ENCODE measurements around the gene GLYR1. TPM values are rescaled to one million over a fixed set of nuclear protein-coding genes. Genes with fewer than 3 reads are reported as not detected.

Gene GLYR1
- total RNA-seq, 2 donors from 2014 or later = 99.3 to 108 TPM

GRCh38 chr16:4811773-4812172 lies 35.3 kb downstream of the GLYR1 start:
- no peak overlapping the region for H3K4me3 ChIP-seq (ENCODE audit: low read length)
- H3K27me3 ChIP-seq (ENCODE audit: control insufficient read depth, insufficient read depth, low read length, poor library complexity, severe bottlenecking) = no peaks in the 10 kb centered on the region
- Mint-ChIP-seq H3K9me3 (no peaks in the 10 kb centered on the region), H3K4me3 (no peak overlapping the region), H3K27ac (no peak overlapping the region), H3K27me3 (ENCODE audit: insufficient read depth) (no peaks in the 10 kb centered on the region), H3K36me3 (ENCODE audit: low read depth) (peaks cover 61% of the 10 kb centered on the region), H3K4me1 (no peaks in the 10 kb centered on the region)
- peaks cover 74% of the 10 kb centered on the region for H3K36me3 ChIP-seq (ENCODE audit: control insufficient read depth, insufficient read depth, low read length)
- DNase-seq = no peak
- no peak overlapping the region for H3K9ac ChIP-seq (ENCODE audit: extremely low read depth, low read length, poor library complexity, severe bottlenecking)
- no peaks in the 10 kb centered on the region for H3K9me3 ChIP-seq (ENCODE audit: control insufficient read depth, low read length)
- TF ChIP-seq, protein P1, sequence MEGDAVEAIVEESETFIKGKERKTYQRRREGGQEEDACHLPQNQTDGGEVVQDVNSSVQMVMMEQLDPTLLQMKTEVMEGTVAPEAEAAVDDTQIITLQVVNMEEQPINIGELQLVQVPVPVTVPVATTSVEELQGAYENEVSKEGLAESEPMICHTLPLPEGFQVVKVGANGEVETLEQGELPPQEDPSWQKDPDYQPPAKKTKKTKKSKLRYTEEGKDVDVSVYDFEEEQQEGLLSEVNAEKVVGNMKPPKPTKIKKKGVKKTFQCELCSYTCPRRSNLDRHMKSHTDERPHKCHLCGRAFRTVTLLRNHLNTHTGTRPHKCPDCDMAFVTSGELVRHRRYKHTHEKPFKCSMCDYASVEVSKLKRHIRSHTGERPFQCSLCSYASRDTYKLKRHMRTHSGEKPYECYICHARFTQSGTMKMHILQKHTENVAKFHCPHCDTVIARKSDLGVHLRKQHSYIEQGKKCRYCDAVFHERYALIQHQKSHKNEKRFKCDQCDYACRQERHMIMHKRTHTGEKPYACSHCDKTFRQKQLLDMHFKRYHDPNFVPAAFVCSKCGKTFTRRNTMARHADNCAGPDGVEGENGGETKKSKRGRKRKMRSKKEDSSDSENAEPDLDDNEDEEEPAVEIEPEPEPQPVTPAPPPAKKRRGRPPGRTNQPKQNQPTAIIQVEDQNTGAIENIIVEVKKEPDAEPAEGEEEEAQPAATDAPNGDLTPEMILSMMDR (conservative IDR thresholded peaks at IDR 0.05) = no peak
- WGBS, 2 experiments (ENCODE audit: insufficient coverage in 1 of 2, insufficient read length in 1 of 2) = 93 to 96% methylated on average over 4 to 9 of the region's 9 CpGs
- no peaks in the 10 kb centered on the region for H3K4me1 ChIP-seq (ENCODE audit: control insufficient read depth, insufficient read depth, low read length)
- H3K27ac ChIP-seq (ENCODE audit: low read depth, low read length) = no peak overlapping the region

DNA sequence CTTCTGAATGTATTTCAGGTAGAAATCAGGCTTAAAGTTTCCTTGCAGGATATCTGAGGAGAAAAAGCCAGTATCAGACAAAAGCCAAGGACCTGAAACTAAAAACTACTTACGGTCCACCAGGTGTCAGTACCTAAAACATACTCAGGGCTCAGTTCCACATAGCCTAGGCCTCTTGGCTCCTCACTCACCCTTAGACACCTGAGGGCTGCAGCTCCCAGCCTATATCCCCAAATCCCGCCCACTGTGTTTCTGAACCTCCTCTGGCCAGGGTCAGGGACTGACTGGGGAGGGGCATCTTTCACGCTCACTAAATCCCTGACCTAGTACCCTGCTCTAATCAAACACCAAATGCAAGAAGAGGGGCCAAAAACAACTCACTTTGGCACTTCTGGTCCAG lies 35.8 kb downstream of the GLYR1 start:
- Histone ChIP-seq H3K4me3 (ENCODE audit: low read length) (no peak overlapping the region), H3K27ac (ENCODE audit: low read depth, low read length) (no peak overlapping the region), H3K9ac (ENCODE audit: extremely low read depth, low read length, poor library complexity, severe bottlenecking) (no peak overlapping the region), H3K36me3 (ENCODE audit: control insufficient read depth, insufficient read depth, low read length) (peaks cover 74% of the 10 kb centered on the region), H3K4me1 (ENCODE audit: control insufficient read depth, insufficient read depth, low read length) (no peaks in the 10 kb centered on the region), H3K9me3 (ENCODE audit: control insufficient read depth, low read length) (no peaks in the 10 kb centered on the region), H3K27me3 (ENCODE audit: control insufficient read depth, insufficient read depth, low read length, poor library complexity, severe bottlenecking) (no peaks in the 10 kb centered on the region)
- H3K4me1 Mint-ChIP-seq = no peaks in the 10 kb centered on the region
- 92% methylated on average over 2 to 3 of the region's 3 CpGs for WGBS, 2 experiments (ENCODE audit: insufficient coverage in 1 of 2, insufficient read length in 1 of 2)
- no peaks in the 10 kb centered on the region for H3K27me3 Mint-ChIP-seq (ENCODE audit: insufficient read depth)
- H3K9me3 Mint-ChIP-seq = no peaks in the 10 kb centered on the region
- H3K27ac Mint-ChIP-seq = no peak overlapping the region
- H3K36me3 Mint-ChIP-seq (ENCODE audit: low read depth) = peaks cover 60% of the 10 kb centered on the region
- TF ChIP-seq, protein P1 (conservative IDR thresholded peaks at IDR 0.05) = no peak
- H3K4me3 Mint-ChIP-seq = no peak overlapping the region
- DNase-seq = no peak

GRCh38 chr16:4806280-4806679 lies 40.8 kb downstream of the GLYR1 start:
- Mint-ChIP-seq H3K27ac (no peak overlapping the region), H3K4me3 (no peak overlapping the region), H3K4me1 (peaks cover 9% of the 10 kb centered on the region), H3K27me3 (ENCODE audit: insufficient read depth) (no peaks in the 10 kb centered on the region), H3K36me3 (ENCODE audit: low read depth) (peaks cover 37% of the 10 kb centered on the region), H3K9me3 (no peaks in the 10 kb centered on the region)
- DNase-seq = no peak
- peaks cover 47% of the 10 kb centered on the region for H3K36me3 ChIP-seq (ENCODE audit: control insufficient read depth, insufficient read depth, low read length)
- H3K9me3 ChIP-seq (ENCODE audit: control insufficient read depth, low read length) = no peaks in the 10 kb centered on the region
- no peaks in the 10 kb centered on the region for H3K27me3 ChIP-seq (ENCODE audit: control insufficient read depth, insufficient read depth, low read length, poor library complexity, severe bottlenecking)
- peaks cover 5% of the 10 kb centered on the region for H3K4me1 ChIP-seq (ENCODE audit: control insufficient read depth, insufficient read depth, low read length)
- TF ChIP-seq, protein P1 (conservative IDR thresholded peaks at IDR 0.05) = no peak
- H3K27ac ChIP-seq (ENCODE audit: low read depth, low read length) = no peak overlapping the region
- H3K4me3 ChIP-seq (ENCODE audit: low read length) = no peak overlapping the region
- H3K9ac ChIP-seq (ENCODE audit: extremely low read depth, low read length, poor library complexity, severe bottlenecking) = no peak overlapping the region
- 94 to 96% methylated on average over 3 to 6 of the region's 6 CpGs for WGBS, 2 experiments (ENCODE audit: insufficient coverage in 1 of 2, insufficient read length in 1 of 2)

All from endodermal cell (in vitro differentiated cells).